K562 (cell line): ENCODE data around the gene CNDP1. TPM values are rescaled to one million over a fixed set of nuclear protein-coding genes. Genes with fewer than 3 reads are reported as not detected.

Source experiments
- ATAC-seq: fragments of 200-7000 bp; cut with Tn5 transposase; 3 replicates; pipeline ENCODE4 v1.9.1; 2020; ENCODE audit warnings: moderate library complexity
- BruUV-seq: library from RNA; stranded (reverse); fragments of 400-500 nt; replicated peaks from 2 replicates; lab custom pipeline; 2021; lab: Mats Ljungman, UMichigan
- CTCF ChIA-PET: fragments of 300-600 bp; formaldehyde crosslinking; extraction: SDS; loops from one replicate; lab custom pipeline; 2021; ENCODE audit warnings: low intra/inter-chr PET ratio; lab: Yijun Ruan, JAX
- POLR2A ChIA-PET: fragments of 300-600, 350-650 bp; sonication (Branson Sonifier 250); formaldehyde crosslinking; extraction: SDS; loops from one replicate; lab custom pipeline; 2021; ENCODE audit warnings: antibody characterized with exemption, inconsistent platforms; lab: Yijun Ruan, JAX
- DNase-seq, 4 experiments: peaks; one replicate each; pipeline versions ENCODE4 v3.0.0 to v3.0.0-alpha.2; 2011 to 2018; ENCODE audit warnings: low spot score in 3 of 4, mixed read lengths in 3 of 4; ENCODE audit errors: extremely low read depth in 1 of 4
- FAIRE-seq: peaks from 2 replicates; lab custom pipeline; 2011; peaks lifted over from hg19 to GRCh38; lab: Jason Lieb, UNC
- H2AFZ ChIP-seq: 2 replicates; pipeline ENCODE4 v1.6.0; 2011; ENCODE audit warnings: low read depth, low read length, control low read depth, inconsistent platforms
- H3K27ac ChIP-seq: fragments of 200-600 bp; 3 replicates; pipeline ENCODE4 v1.8.0; 2011; ENCODE audit warnings: low read depth, mild to moderate bottlenecking, control low read depth, inconsistent platforms, low read length, moderate library complexity, mixed read lengths; ENCODE audit errors: extremely low read depth
- H3K27me3 ChIP-seq, 2 experiments: fragments of 300-600 bp in 1 of 2; 2 replicates in 1 of 2; 3 replicates in 1 of 2; pipeline versions ENCODE4 v1.6.0 to v1.8.0; 2011; ENCODE audit warnings: inconsistent platforms in 2 of 2, low read length in 2 of 2, mild to moderate bottlenecking in 1 of 2, mixed read lengths in 1 of 2, moderate library complexity in 1 of 2; ENCODE audit not compliant: control insufficient read depth in 2 of 2, insufficient read depth in 2 of 2
- H3K36me3 ChIP-seq: fragments of 300-600 bp; 3 replicates; pipeline ENCODE4 v1.8.0; 2011; ENCODE audit warnings: mild to moderate bottlenecking, low read length, inconsistent platforms; ENCODE audit not compliant: control insufficient read depth, insufficient read depth
- H3K4me1 ChIP-seq, 2 experiments: fragments of 200-600 bp in 1 of 2; replicated peaks in 1 of 2; 2 replicates in 1 of 2; 3 replicates in 1 of 2; pipeline versions ENCODE4 v1.5.1 to v1.8.0; 2011; ENCODE audit warnings: inconsistent platforms in 2 of 2, low read length in 2 of 2, mild to moderate bottlenecking in 1 of 2, mixed read lengths in 1 of 2, moderate library complexity in 1 of 2; ENCODE audit not compliant: control insufficient read depth in 2 of 2, insufficient read depth in 2 of 2
- H3K4me2 ChIP-seq: 2 replicates; pipeline ENCODE4 v1.6.1; 2011; ENCODE audit warnings: low read length, control low read depth, inconsistent platforms, mixed read lengths; ENCODE audit not compliant: insufficient read depth
- H3K4me3 ChIP-seq: fragments of 200-600 bp; sonication (generic), shearing (Covaris generic); 2 replicates; pipeline ENCODE4 v1.5.1; 2016; ENCODE audit warnings: control low read depth, inconsistent platforms
- H3K79me2 ChIP-seq: fragments of 200-600 bp; 3 replicates; pipeline ENCODE4 v1.8.0; 2011; ENCODE audit warnings: low read length, inconsistent platforms; ENCODE audit not compliant: control insufficient read depth, insufficient read depth
- H3K9ac ChIP-seq, 2 experiments: 2 replicates each; pipeline versions ENCODE4 v1.6.0 to v1.6.1; 2011; ENCODE audit warnings: low read depth in 2 of 2, low read length in 2 of 2, control low read depth in 1 of 2, inconsistent platforms in 1 of 2, mild to moderate bottlenecking in 1 of 2, mixed read lengths in 1 of 2; ENCODE audit not compliant: insufficient read depth in 1 of 2
- H3K9me1 ChIP-seq: one replicate; pipeline ENCODE4 v1.6.0; 2011; ENCODE audit warnings: inconsistent platforms, mild to moderate bottlenecking, low read length, moderate library complexity; ENCODE audit not compliant: control insufficient read depth, insufficient read depth
- H3K9me3 ChIP-seq: replicated peaks from 2 replicates; pipeline ENCODE4 v1.5.1; 2011; ENCODE audit warnings: low read depth, low read length, inconsistent platforms; ENCODE audit not compliant: control insufficient read depth, insufficient read depth
- H4K20me1 ChIP-seq: replicated peaks from 2 replicates; pipeline ENCODE4 v1.6.1; 2011; ENCODE audit warnings: low read length, inconsistent platforms, mixed read lengths; ENCODE audit not compliant: control insufficient read depth, insufficient read depth
- BCLAF1 ChIP-seq, 2 experiments: fragments of 450-650 bp in 1 of 2; IDR thresholded peaks; 2 replicates each; pipeline ENCODE4 v1.6.1; 2011 to 2017; ENCODE audit warnings: low read depth in 2 of 2, antibody characterized with exemption in 1 of 2, borderline replicate concordance in 1 of 2, low read length in 1 of 2, mild to moderate bottlenecking in 1 of 2, mixed read lengths in 1 of 2; ENCODE audit not compliant: control insufficient read depth in 1 of 2
- E2F6 ChIP-seq, 2 experiments: IDR thresholded peaks; 2 replicates each; pipeline ENCODE4 v1.6.1; 2011; ENCODE audit warnings: borderline replicate concordance in 1 of 2, control low read depth in 1 of 2, low read depth in 1 of 2, low read length in 1 of 2, mild to moderate bottlenecking in 1 of 2, mixed read lengths in 1 of 2, moderate library complexity in 1 of 2; ENCODE audit not compliant: insufficient read depth in 1 of 2, insufficient read length in 1 of 2, poor library complexity in 1 of 2, severe bottlenecking in 1 of 2; ENCODE audit errors: extremely low read depth in 1 of 2
- ETV1 ChIP-seq: fragments of 450-650 bp; conservative IDR thresholded peaks from 2 replicates; pipeline ENCODE4 v1.6.1; 2016; ENCODE audit warnings: missing genetic modification characterization, control low read depth, low read depth, missing compliant biosample characterization
- NRF1 ChIP-seq, 2 experiments: fragments of 450-650 bp; IDR thresholded peaks in 1 of 2; conservative IDR thresholded peaks in 1 of 2; 2 replicates each; pipeline ENCODE4 v1.6.1; 2014; ENCODE audit warnings: mild to moderate bottlenecking in 2 of 2
- SIN3A ChIP-seq, 2 experiments: fragments of 150-350 bp in 1 of 2; IDR thresholded peaks; 2 replicates each; pipeline ENCODE4 v1.6.1; 2011 to 2016; ENCODE audit warnings: borderline replicate concordance in 2 of 2, low read depth in 2 of 2, low read length in 2 of 2, mild to moderate bottlenecking in 2 of 2, moderate library complexity in 2 of 2; ENCODE audit not compliant: control insufficient read depth in 1 of 2
- SMARCE1 ChIP-seq: fragments of 450-650 bp; IDR thresholded peaks from 2 replicates; pipeline ENCODE4 v1.7.1; 2016; ENCODE audit warnings: mild to moderate bottlenecking
- SP1 ChIP-seq: sonication (generic); formaldehyde crosslinking; IDR thresholded peaks from 2 replicates; pipeline ENCODE4 v1.8.1; 2022; ENCODE audit warnings: mild to moderate bottlenecking, missing genetic modification reagents
- UBTF ChIP-seq, 2 experiments: IDR thresholded peaks; 2 replicates each; pipeline ENCODE4 v1.6.1; 2012; ENCODE audit warnings: improper control_type of control experiment in 2 of 2, low read depth in 2 of 2, low read length in 2 of 2, borderline replicate concordance in 1 of 2
- ZBTB7A ChIP-seq: IDR thresholded peaks from 2 replicates; pipeline ENCODE4 v1.6.1; 2011; ENCODE audit warnings: low read depth, mild to moderate bottlenecking, low read length, moderate library complexity, borderline replicate concordance; ENCODE audit not compliant: control insufficient read depth
- WGBS: fragments of 100-300 bp; shearing (Covaris generic); methylation state at CpG from one replicate; pipeline ENCODE4 v1.1.6; 2016; ENCODE audit warnings: low coverage, mixed read lengths; ENCODE audit not compliant: insufficient coverage; ENCODE audit errors: missing lambda C conversion rate; 5-methylcytosine and 5-hydroxymethylcytosine counted together
- in situ Hi-C: fragments of 300-500 bp; cut with MboI; formaldehyde crosslinking; loops from 4 replicates; pipeline ENCODE4 v1.15.0; 2018; ENCODE audit warnings: inconsistent platforms, mixed read lengths
- intact Hi-C: fragments of 100-400 bp; cut with micrococcal nuclease; formaldehyde crosslinking; loops from 2 replicates; pipeline ENCODE4 v1.14.2; 2022
- polyA plus RNA-seq, 8 experiments: library from polyadenylated mRNA; depleted of rRNA in 4 of 8; stranded (reverse) in 5 of 8; unstranded in 3 of 8; fragments of >200 nt; fragmentation: Nextera tagmentation in 2 of 8; fragmentation: Illumina TruSeq in 1 of 8; extraction: Ambion mirVana in 2 of 8; extraction: Trizol in 1 of 8; gene quantifications; 2 replicates each; pipeline versions ENCODE4 v1.2.1 to v1.2.3, GENCODE V29; 2011 to 2014; ENCODE audit warnings: inconsistent platforms in 1 of 8, missing spikeins in 1 of 8
- total RNA-seq, 7 experiments: library from RNA; depleted of rRNA in 6 of 7; stranded (reverse); fragments of >200 nt in 6 of 7; fragmentation: Illumina TruSeq in 2 of 7; extraction: Trizol in 2 of 7; gene quantifications; 2 replicates each; pipeline versions ENCODE4 v1.2.1 to v1.2.3, GENCODE V29; 2011 to 2021; ENCODE audit warnings: low replicate concordance in 1 of 7
- TF ChIP-seq, protein P1 (sequence below): fragments of 250-450 bp; sonication (Bioruptor Pico); IDR thresholded peaks from 2 replicates; pipeline ENCODE4 v1.8.0; 2022; ENCODE audit warnings: moderate library complexity, mild to moderate bottlenecking, inconsistent platforms

The CNDP1 gene
- total and polyA plus RNA-seq, 9 of the 15 experiments (the other 6 are each of a cell fraction or from before 2014, with no cell fraction given) = not detected

GRCh38 chr18:74598350-74599001 lies 64.2 kb downstream of the CNDP1 start:
- H3K27me3 ChIP-seq = no peaks in the 10 kb centered on the region
- FAIRE-seq (no peak), ATAC-seq (peak; percentile 74), DNase-seq (peak; percentile 40 to 55 (median 47))
- no peaks in the 10 kb centered on the region for H3K9me3 ChIP-seq
- no peaks in the 10 kb centered on the region for H4K20me1 ChIP-seq
- peak overlapping the region; percentile 86 for H2AFZ ChIP-seq
- POLR2A ChIA-PET = interaction anchor here (0.7 to 0.8 kb wide), 2 partner anchors 9 to 170 kb away, joined by 3 read pairs; no protein-coding TSS in a partner anchor
- H3K9ac ChIP-seq = peak overlapping the region; percentile 87 to 95
- intact Hi-C loops = no loop called here
- CTCF ChIA-PET = no interaction called here
- H3K9me1 ChIP-seq = no peaks in the 10 kb centered on the region
- H3K27ac ChIP-seq = peak overlapping the region; percentile 92; the same call in 2 of the 3 replicates
- H3K4me2 ChIP-seq = peak overlapping the region; percentile 84
- 2% methylated on average over 34 of the region's 44 CpGs for WGBS
- peak overlapping the region; percentile 90 for H3K4me3 ChIP-seq
- no peaks in the 10 kb centered on the region for H3K36me3 ChIP-seq
- H3K79me2 ChIP-seq = peaks cover 38% of the 10 kb centered on the region
- in situ Hi-C loops = no loop called here
- BruUV-seq = no TSS peak
- H3K4me1 ChIP-seq = peaks cover 4 to 13% of the 10 kb centered on the region in 2 experiments; a peak in 2 of 5 replicates
- 0 out of 4 replicates have a peak, but pooled peaks of 1 of the 2 experiments have one; percentile 19 for TF ChIP-seq UBTF (IDR thresholded peaks at IDR 0.05; ENCODE audit: borderline replicate concordance in 1 of 2, low read depth in 2 of 2, low read length in 2 of 2)
- TF ChIP-seq SMARCE1 = no peak
- TF ChIP-seq SIN3A (IDR thresholded peaks at IDR 0.05; ENCODE audit: borderline replicate concordance in 2 of 2, control insufficient read depth in 1 of 2, low read depth in 2 of 2, low read length in 2 of 2) = 0 out of 4 replicates have a peak, but pooled peaks of 1 of the 2 experiments have one; percentile 25
- TF ChIP-seq ZBTB7A = peak; percentile 50; the same call in 1 of the 2 replicates
- TF ChIP-seq SP1 (CRISPR knock-in tag) = no peak
- no peak for TF ChIP-seq ETV1 (tag)
- TF ChIP-seq, protein P1, sequence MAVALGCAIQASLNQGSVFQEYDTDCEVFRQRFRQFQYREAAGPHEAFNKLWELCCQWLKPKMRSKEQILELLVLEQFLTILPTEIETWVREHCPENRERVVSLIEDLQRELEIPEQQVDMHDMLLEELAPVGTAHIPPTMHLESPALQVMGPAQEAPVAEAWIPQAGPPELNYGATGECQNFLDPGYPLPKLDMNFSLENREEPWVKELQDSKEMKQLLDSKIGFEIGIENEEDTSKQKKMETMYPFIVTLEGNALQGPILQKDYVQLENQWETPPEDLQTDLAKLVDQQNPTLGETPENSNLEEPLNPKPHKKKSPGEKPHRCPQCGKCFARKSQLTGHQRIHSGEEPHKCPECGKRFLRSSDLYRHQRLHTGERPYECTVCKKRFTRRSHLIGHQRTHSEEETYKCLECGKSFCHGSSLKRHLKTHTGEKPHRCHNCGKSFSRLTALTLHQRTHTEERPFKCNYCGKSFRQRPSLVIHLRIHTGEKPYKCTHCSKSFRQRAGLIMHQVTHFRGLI (CRISPR knock-in tag) = no peak
- TF ChIP-seq E2F6 (IDR thresholded peaks at IDR 0.05; ENCODE audit: borderline replicate concordance in 1 of 2, extremely low read depth in 1 of 2, insufficient read depth in 1 of 2, insufficient read length in 1 of 2, low read depth in 1 of 2, low read length in 1 of 2, poor library complexity in 1 of 2, severe bottlenecking in 1 of 2) = peak in 1 of 2 experiments; percentile 11
- no peak for TF ChIP-seq BCLAF1 (IDR thresholded peaks at IDR 0.05; ENCODE audit: borderline replicate concordance in 1 of 2, control insufficient read depth in 1 of 2, low read depth in 2 of 2, low read length in 1 of 2)
- peak; percentile 42 to 59 for TF ChIP-seq NRF1 (conservative IDR thresholded peaks at IDR 0.05 in 1 of 2, IDR thresholded peaks at IDR 0.05 in 1 of 2)
